Femur (tissue), 1 donor: ENCODE data around the gene RNPEPL1.

Source experiments
- DNase-seq: peaks from one replicate; pipeline ENCODE4 v3.0.0-alpha.2; 2017

The RNPEPL1 gene

GRCh38 chr2:240565333-240566202 lies 2.7 kb upstream of the RNPEPL1 start:
- peak; percentile 82 for DNase-seq

DNA sequence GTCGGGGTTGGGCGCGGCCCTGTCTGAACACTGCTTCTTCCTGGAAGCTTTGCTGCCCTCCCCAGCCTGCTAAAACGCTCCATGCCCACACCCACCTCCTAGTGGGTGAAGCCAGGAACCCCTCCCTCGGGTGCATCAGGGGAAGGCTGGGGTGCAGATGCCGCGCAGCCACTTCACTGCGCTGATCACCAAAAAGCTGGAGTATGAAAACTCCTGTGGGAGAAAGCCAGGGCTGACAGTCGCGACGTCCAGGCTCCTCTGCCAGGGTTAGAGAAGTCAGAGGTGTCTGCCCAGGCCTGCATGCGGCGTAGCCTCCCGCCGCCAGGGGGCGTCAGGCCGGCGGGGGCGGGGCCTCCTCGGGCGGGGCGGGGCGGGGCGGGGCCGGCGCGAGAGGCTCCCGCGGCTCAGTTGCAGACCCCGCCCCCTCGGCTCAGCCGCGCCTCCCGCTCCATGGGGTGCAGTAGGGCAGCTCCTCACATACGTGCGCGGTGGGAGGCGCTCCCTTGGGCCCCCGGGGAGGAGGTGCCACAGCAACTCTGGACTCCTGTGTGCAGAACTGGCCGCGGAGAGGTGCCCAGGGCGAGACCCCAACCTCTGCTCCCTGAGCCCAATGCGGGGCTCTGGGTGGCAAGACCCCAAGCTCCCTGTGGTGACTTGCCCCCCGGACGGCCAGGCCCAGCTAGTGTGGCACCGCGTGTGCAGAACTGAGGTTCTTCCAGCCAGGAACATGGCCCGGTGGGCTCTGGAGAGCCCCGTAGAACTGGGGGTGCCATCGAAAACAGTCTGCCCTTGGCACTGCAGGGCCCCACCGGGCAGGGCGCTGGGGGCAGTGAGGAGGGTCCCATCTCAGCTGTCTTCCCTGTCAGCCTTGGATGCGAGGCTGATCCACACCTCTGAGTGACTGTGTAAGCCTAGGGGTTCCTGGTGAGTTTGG lies 1.8 kb upstream of the RNPEPL1 start:
- peak; percentile 92 for DNase-seq

DNA sequence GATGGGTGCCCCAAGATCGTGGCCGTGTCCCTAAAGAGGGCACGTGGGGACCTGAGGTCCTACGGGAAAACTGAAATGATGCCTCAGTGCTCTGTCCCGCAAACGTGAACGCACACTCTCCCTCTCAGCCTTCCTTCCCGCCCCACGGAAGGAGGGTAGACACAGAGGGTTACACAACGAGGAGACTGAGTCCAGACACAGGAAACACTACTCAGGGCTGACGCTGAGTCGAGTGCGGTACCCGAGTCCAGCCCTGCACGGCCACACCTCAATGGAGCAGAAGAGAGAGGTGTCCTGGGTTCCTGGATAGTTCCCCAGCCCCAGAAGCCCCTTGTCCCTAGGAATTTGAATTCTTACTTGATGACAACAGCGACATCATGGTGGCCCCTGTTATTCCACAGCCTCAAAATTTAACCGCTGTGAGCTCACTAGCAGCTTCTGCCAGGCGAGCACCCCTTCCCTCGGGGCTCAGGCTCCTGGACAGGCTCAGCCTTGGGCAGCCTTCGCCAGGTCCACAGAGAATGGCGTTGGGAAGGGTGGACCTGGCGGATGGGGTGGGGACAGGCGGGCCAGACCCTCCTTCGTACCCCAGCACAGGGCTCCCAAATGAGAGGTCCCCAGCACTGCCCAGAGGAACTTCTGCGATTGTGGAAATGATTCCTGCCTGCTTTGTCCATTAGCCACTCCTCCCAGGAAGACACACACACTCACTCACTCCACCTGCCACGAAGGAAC lies 980 bp upstream of the RNPEPL1 start:
- DNase-seq = peak; percentile 22

- DNase-seq = peak; percentile 72
Observed at GRCh38 chr2:240568678-240569522, 616 bp downstream of the RNPEPL1 start.

DNA sequence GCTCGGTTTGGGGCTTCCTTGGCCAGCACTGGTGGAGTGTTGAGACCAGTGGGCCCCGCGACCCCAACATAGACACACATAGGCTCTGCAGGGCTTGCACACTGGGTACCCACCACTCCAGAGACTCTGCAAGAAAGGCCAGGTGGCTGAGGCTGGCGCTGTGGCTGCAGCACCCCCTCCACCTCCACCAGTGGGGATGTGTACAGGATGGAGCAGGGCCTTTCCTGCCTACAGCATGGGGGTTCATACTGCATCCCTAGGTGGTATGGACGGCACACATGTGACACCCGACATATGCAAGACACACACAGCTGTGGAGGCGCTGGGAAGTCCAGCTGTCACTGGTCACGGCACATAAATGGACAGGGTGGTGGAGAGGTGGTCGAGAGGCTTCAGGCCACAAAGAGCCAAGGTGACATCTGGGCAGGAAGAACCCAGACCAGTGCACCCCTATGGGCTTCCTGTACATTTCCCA lies 1.3 kb downstream of the RNPEPL1 start:
- DNase-seq = no peak

- no peak for DNase-seq
Observed at GRCh38 chr2:240569998-240570530, 1.8 kb downstream of the RNPEPL1 start.

- DNase-seq = no peak
Observed at GRCh38 chr2:240570531-240571313, 2.4 kb downstream of the RNPEPL1 start.

DNA sequence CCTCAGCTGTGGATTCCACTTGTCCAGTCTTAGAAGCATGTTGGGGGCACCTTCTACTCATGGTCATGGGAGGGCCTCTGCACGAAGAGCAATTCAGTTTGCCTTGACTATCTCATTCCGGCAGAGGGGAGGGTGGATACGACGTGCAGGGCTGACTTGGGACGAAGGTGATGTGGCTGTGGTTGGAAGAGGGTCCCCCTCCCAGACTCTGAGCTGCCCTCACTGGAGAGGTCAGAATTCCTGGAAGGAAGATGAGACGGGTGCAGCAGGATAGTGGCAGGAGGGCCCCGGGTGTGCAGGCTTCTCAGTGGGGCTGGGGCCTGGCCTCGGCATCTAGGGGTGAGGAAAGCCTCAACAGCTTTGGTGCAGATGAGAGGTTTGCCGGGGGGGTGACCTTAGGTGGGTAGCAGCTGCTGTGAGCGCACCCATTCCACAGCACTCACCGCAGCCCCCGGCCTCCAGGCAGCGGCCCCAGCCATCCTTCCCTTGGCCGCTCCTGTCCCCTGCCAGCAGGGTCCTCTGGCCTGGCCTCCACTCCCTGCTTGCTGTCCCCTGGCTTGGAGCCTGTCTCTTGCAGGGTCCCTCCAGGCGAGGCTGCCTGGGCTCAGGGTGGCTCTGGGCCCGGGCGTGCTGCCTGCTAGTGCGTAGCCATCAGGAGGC lies 3.2 kb downstream of the RNPEPL1 start:
- DNase-seq = no peak

- no peak for DNase-seq
Observed at GRCh38 chr2:240572141-240573031, 4.1 kb downstream of the RNPEPL1 start.

DNA sequence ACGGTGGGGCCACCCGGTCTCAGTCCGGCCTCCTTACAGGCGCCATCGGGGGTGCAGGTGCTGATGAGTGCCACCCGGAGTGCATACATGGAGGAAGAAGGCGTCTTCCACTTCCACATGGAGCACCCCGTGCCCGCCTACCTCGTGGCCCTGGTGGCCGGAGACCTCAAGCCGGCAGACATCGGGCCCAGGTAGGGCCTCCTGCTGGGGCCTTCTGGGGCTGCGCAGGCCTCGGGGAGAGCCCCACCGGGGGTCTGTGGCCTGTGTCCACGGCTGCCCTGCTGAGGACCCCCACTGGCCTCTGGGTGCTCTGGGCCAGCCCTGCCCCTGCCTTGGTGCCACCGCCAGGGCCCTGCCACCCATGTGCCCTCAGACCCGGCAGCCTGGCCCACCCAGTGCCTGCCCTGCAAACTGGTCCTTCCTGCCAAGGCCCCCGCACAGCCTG lies 4.8 kb downstream of the RNPEPL1 start:
- DNase-seq = no peak

DNA sequence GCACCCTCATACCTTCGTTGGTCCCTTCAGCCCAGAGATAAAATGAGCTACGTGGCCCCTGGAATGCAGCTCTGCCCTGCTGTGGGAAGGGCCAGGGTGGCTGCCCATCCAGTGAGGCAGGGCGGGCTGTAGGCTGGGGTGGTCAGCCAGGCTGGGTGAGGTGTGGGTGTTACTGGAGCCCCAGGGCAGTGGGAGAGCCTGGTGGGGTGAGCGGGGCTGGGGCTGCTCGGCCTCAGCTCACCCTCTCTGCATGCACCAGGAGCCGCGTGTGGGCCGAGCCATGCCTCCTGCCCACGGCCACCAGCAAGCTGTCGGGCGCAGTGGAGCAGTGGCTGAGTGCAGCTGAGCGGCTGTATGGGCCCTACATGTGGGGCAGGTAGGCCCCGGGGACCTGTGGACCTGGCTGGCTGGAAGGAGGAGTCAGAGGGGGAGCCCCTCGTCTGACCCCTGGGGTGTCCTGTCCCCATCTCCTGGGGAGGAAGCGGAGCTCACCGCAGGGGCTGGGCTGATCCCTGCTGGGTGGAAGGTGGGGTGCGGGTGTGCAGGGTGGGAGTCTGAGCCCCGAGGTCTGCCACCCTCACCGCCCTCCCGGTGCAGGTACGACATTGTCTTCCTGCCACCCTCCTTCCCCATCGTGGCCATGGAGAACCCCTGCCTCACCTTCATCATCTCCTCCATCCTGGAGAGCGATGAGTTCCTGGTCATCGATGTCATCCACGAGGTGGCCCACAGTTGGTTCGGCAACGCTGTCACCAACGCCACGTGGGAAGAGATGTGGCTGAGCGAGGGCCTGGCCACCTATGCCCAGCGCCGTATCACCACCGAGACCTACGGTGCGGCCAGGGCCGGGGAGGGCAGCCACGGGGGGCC lies 5.5 kb downstream of the RNPEPL1 start:
- DNase-seq = no peak

- no peak for DNase-seq
Observed at GRCh38 chr2:240574386-240575100, 6.3 kb downstream of the RNPEPL1 start.

- DNase-seq = no peak
Observed at GRCh38 chr2:240575101-240575965, 7.0 kb downstream of the RNPEPL1 start.

DNA sequence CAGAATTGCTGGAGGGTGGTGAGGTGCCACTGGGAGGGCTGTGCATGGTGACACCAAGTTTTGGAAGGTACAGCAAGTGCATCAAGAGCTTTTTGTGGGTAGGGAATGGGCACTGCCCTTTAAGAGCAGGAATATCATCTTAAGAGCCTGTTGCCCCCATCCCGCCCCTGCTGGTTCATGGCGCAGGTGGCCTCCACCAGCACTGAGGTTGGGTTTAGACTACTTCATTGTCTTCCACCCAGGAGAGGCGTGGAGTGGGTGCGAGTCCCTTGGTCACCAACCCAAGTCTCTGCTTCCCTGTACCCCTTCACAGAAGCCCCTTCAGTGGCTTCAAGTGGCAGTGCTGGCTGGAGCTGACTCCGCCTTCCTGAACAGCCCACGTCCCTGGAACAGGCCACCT lies 7.8 kb downstream of the RNPEPL1 start:
- DNase-seq = no peak

DNA sequence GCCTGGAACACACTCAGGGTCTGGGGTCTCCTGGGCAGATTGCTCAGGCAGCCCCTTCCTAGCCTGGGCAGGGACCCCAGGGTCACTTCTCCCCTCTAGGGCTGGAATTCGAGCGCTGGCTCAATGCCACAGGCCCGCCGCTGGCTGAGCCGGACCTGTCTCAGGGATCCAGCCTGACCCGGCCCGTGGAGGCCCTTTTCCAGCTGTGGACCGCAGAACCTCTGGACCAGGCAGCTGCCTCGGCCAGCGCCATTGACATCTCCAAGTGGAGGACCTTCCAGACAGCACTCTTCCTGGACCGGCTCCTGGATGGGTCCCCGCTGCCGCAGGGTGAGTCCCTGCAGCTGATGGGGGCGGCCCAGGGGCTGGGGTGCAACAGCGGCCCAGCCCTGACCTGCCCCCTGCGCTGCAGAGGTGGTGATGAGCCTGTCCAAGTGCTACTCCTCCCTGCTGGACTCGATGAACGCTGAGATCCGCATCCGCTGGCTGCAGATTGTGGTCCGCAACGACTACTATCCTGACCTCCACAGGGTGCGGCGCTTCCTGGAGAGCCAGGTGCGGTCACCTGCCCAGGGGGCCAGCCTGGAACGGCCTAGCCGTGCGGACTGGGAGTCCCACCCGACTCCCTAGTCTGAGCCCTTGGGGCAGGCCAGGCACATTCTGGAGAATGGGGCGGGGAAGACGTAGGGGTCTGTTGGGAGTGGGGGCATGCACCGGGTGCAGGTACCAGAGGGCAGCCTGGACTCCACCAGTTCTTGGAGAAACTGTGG lies 8.3 kb downstream of the RNPEPL1 start:
- DNase-seq = no peak
